LNCaP clone FGC (cell line): ENCODE data around the gene PTER.

ENCODE experiments used
- DNase-seq: peaks from one replicate; pipeline ENCODE4 v3.0.0-alpha.2; 2011; ENCODE audit warnings: low read depth
- H3K4me3 ChIP-seq: 2 replicates; pipeline ENCODE4 v1.5.1; 2011; ENCODE audit warnings: mild to moderate bottlenecking, low read depth, low read length, control low read depth
- CTCF ChIP-seq: IDR thresholded peaks from 2 replicates; pipeline ENCODE4 v1.5.1; 2012; ENCODE audit warnings: mild to moderate bottlenecking; ENCODE audit not compliant: control insufficient read depth, insufficient read depth; ENCODE audit errors: extremely low read depth

PTER gene

GRCh38 chr10:16466001-16466400 lies 29.2 kb downstream of the PTER start:
- H3K4me3 ChIP-seq: no peak overlapping the region
- TF ChIP-seq CTCF: no peak
- DNase-seq: no peak

- no peak overlapping the region for H3K4me3 ChIP-seq
- no peak for TF ChIP-seq CTCF
- no peak for DNase-seq
Measured at GRCh38 chr10:16470747-16471146, 33.9 kb downstream of the PTER start.

- DNase-seq: no peak
- TF ChIP-seq CTCF: no peak
- no peak overlapping the region for H3K4me3 ChIP-seq
Measured at GRCh38 chr10:16472828-16473227, 36.0 kb downstream of the PTER start.

- no peak overlapping the region for H3K4me3 ChIP-seq
- no peak for TF ChIP-seq CTCF
- DNase-seq: no peak
Measured at GRCh38 chr10:16477757-16478156, 40.9 kb downstream of the PTER start.

- no peak for DNase-seq
- no peak overlapping the region for H3K4me3 ChIP-seq
- no peak for TF ChIP-seq CTCF
Measured at GRCh38 chr10:16478801-16479200, 42.0 kb downstream of the PTER start.

- DNase-seq: no peak
- no peak overlapping the region for H3K4me3 ChIP-seq
- TF ChIP-seq CTCF: no peak
Measured at GRCh38 chr10:16481052-16481728, 44.4 kb downstream of the PTER start.
